ENCODE measurements around the gene AP5B1.
A peak's percentile ranks its signal among the peaks of the same experiment; 100 is the strongest.

Gene AP5B1, protein sequence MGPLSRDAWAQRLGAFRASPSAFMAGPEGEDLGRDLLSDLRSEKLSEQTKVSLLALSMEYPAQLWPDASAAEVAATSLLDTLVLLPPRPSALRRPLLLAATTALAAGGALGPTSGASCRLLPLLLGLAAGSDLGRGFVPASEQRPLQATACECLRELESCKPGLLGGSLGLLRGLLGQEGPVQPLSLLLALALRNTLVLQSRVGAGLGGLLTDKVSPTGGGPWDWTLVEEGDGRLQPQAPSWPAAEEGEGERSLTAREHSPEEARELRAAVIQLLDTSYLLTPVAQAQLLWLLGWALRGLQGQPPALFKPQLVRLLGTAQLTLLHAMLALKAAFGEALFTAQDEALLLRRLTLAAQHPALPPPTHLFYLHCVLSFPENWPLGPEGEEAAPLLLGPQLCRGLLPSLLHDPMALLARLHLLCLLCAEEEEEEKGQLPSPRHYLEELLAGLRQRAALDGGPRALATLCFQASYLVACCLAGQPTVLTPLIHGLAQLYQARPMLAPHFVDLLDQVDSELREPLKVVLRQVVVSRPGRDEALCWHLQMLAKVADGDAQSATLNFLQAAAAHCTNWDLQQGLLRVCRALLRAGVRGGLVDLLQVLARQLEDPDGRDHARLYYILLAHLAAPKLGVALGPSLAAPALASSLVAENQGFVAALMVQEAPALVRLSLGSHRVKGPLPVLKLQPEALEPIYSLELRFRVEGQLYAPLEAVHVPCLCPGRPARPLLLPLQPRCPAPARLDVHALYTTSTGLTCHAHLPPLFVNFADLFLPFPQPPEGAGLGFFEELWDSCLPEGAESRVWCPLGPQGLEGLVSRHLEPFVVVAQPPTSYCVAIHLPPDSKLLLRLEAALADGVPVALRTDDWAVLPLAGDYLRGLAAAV

GRCh38 chr11:65780770-65781151, at the start of gene AP5B1:
TSS of gene AP5B1 (minus strand) at chr11:65780976. CDS start at chr11:65780591, 385 bp downstream.
- no peak for DNase-seq (ENCODE audit: low read depth)

DNA sequence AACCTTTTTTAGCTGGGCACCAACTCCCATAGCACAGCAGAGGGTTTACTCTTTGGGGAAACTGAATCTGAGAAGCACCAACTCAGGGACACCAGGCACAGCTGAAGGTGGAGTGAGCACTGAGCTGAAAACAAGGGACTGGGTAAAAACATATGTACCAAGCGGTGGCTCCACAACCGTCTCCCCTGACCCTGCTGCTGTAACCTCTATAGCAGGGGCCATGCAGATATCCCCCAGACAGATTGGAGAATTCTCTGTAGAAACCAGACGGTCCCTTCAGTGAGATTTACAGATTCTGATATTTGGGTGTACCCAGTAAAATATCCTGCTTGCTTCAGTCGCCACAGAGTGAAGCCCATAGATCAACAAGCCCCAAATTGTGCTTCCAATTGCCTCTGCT, 48.7 kb upstream of the AP5B1 start:
- DNase-seq (ENCODE audit: low read depth), result no peak

DNA sequence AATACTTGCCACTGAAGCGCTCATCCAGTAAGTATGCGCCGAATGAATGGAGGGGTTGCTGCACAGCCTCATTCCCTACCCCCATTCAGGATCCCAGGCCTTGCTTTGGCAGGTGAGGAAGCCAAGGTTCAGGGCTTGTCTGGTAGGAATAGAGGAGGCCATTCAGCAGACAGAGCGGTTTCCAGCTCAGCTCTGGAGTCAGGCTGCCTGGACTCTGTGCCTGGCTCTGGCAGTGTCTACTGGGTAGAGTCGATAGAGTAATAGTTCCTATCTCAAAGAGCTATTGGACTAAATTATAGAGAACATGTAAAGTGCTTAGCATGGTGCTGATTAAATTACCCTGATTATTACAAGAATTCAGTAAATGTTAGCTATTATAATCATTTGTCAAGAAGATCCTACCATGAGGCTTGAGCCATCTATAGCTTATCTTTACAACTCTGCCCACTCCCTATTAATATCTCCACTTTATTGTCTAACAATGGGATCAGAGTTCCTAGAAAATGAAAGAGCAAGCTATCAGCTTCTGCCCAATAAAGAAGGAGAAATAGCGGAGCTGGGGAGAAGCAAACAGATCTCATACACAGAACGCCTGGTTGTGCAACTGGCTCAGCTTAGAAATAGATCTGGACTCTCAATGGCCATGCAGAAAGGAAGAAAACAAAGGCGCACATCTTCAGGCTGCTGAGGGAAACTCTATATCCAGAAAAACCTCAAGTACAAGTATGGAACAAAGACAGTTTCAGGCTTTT, 46.4 kb upstream of the AP5B1 start:
- no peak for DNase-seq (ENCODE audit: low read depth)

DNA sequence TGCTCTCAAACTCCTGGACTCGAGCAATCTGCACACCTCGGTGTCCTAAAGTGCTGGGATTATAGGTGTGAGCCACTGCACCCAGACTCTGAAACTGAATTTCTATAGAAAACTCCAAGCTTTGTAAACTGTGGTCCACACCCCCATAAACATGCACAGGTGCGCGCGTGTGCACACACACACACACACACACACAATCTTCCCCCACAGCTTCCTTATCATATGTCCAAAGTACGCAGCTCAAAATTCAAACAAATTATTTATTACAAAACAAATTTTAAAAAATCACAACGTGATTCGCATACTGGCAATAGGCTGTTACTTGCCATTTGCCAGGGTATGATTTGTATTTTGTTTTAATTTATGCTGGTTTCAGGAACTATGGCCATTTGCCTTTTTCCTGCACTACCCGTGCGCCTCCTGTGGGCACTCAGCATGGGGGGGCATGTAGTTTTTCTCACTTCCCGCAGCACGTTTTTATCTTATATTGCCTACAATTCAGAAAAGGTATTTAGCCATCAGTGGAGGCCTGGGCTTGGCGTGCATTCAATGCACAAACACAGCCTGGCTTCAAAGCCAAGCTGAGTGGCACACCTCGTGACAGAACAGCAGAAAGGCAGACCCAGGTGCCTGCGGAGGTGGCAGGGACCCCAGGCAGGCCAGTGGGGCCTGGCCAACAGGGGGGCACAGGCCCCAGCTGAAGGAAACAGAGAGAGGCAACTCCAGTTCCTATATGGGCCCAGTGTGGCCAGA, 42.2 kb upstream of the AP5B1 start:
- no peak for DNase-seq (ENCODE audit: low read depth)

DNA sequence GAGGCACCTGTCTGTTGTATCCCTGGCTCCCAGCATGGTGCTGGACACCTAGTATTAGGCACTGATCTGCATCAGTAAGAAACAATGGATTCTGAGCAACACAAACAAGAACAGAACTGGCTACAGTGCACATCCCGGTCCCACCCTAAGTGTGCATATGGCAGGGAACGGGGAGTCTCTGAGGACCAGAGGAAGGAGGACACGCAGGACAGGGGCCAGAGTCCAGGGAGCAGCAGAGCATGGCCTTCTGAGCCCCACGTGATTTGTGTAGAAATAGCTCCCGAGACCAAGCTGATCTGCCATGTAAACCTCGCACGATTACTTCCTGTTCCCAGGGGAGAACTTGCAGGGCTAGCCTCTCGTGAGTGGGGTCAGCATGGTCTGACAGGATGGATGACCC, 40.3 kb upstream of the AP5B1 start:
- DNase-seq (ENCODE audit: low read depth), result no peak

- peak; percentile 49 for DNase-seq (ENCODE audit: low read depth)
Observed at GRCh38 chr11:65817835-65818680, 37.3 kb upstream of the AP5B1 start.

DNA sequence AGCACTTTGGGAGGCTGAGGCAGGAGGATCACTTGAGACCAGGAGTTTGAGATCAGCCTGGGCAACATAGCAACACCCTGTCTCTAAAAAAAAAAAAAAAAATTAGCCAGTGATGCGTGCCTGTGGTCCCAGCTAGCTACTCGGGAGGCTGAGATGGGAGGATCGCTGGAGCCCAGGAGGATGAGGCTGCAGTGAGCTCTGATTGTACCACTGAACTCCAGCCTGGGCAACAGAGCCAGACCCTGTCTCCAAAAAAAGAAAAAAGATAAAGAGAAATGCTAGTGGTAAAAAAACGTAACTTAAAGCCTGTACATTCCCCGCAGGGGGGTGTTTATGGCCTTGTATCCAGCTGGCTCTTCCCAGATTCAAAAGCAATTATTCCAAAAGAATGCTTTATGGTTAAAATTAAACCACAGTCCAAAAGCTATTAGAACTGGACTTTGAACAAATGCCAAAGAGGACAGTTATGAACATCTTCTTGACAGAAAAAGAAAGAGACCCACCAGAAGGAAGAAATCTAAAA, 36.6 kb upstream of the AP5B1 start:
- DNase-seq (ENCODE audit: low read depth), result peak; percentile 6

DNA sequence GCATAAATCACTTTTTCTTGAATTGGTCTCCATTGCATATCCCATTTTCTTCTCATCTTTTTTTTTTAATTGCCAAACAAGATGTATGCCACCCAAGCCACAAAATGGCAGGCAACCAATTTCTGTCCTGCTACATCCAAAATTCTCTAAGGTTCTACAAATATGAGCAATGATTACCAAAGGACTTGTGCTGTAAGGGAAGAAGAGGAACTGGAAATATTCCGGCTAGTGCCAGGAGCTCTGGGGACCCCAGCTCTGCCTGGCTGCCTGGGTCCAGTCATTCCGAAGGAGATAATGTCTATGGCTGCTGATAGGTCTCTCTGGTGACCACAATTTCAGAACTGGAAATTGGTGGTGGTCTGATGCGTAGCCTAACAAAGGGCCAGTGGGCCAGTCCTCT, 35.9 kb upstream of the AP5B1 start:
- no peak for DNase-seq (ENCODE audit: low read depth)

DNA sequence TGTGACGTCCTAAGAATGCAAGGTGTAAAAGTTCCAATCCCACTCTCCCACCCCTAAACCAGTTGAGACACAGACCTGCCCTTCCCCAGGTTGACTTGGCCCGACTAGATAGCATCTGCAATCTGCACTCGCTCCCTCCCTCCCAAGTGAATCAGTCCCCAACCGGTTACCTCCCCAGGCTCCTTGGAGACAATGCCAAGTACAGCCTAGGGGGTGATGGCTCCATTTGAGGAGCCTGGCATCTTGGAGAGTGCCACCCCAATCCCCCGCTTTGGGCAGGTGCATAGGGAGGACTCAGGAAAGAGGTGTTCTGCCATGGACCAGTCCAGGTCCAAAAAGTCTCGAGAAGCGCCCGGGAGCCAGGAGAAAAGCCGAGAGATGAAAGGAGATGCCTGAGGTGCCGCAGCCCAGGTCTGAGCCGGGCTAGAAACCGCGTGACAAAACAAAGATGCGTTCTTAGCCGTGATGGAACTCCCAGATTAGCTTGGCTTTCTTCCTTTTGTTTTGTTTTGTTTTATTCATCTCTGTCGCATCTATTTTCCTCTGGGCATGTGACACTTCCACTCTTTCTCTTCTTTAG, 34.3 kb upstream of the AP5B1 start:
- no peak for DNase-seq (ENCODE audit: low read depth)

GRCh38 chr11:65814131-65814985, 33.6 kb upstream of the AP5B1 start:
- no peak for DNase-seq (ENCODE audit: low read depth)

DNA sequence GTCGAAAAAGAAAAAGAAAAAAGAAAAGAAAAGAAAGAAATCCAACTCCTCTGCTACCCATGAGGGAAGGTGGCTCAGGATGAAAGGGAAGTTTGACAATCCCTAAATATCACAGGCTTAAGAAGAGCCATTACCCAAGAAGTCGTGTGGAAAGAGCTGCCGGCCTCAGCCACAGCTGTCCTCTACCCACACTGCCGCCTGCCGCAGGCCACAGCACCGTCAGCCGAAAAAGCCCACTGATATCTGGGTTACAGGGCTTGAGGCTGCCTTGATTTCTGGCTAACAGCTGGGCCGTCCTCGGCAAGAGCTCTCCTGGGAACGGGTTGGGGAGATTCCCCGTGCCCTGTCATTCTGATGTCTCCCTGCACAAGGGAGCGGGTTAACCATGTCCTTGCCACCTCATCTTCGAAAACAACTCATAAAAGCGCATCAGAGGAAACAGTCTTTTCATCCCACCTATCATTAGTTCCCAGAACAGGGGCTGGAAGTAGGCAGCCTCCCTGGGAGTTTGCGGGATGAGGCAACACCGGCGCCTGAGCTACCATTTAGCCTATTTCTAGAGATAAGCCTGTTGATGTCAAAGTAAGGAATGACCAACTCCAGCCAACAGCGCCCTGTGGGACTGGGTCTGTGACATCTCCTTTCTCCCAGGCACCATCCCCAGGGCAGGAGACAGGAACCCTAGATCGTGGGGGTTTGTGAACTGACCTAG, 31.1 kb upstream of the AP5B1 start:
- DNase-seq (ENCODE audit: low read depth), result no peak

GRCh38 chr11:65810046-65810868, 29.5 kb upstream of the AP5B1 start:
- DNase-seq (ENCODE audit: low read depth), result no peak

- DNase-seq (ENCODE audit: low read depth), result no peak
Observed at GRCh38 chr11:65809496-65809895, 28.7 kb upstream of the AP5B1 start.

GRCh38 chr11:65808744-65809341, 28.1 kb upstream of the AP5B1 start:
- no peak for DNase-seq (ENCODE audit: low read depth)

DNA sequence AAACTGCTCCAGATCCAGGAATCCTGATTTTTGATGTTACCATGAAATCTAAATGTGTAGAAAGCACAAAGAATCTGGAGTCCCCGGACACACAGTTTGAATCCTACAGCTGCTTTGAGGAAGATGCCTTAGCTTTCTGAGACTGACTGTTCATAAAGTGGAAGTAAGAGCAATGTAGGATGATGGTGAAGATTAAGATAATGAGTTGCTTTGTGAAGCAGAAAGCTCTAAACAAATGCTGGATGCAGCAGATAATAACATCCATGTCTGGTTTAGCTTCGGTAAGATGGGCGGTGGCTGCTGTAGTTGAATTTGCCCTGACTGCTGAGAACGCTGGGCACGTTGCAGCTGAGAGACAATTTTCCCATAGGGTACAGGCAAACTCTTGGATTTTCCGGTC, 26.2 kb upstream of the AP5B1 start:
- no peak for DNase-seq (ENCODE audit: low read depth)

DNA sequence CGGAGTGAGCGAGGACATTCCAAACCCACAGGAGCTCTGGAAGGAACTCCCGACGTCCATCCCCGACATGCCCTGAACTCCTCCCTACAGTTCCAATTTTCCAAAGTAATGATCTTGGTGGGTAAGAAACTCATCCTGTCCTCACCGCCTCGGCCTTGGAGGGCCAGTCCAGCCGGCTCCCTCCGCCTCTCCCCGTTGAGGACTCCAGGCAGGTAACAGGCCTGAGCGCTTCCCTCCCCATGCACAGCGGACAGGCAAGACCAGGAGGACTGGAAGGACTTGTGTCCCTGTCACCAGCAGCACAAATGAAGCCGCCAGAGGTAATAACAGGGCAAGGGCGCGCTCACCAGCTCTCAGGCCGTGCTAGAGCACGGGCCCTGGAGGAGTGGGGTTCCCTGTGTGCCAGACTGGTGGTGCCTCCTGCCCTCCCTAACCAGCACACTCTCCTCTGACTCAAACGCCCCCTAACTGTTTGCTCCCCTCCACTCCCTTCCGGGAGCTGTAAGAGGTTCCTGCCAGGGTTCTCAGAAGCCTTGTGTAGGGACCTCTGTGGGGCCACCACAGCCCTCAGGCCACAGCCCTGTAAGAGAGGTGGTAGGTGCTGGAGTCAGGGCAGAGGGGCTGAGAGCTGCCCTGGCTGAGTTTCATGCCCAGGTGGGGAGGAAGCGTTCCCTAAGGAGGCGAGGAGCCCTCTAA, 23.2 kb upstream of the AP5B1 start:
- DNase-seq (ENCODE audit: low read depth), result no peak

GRCh38 chr11:65802841-65803240, 22.1 kb upstream of the AP5B1 start:
- no peak for DNase-seq (ENCODE audit: low read depth)
